ENCODE data around the gene WFDC1. TPM values are rescaled to one million over a fixed set of nuclear protein-coding genes. Genes with fewer than 3 reads are reported as not detected.

WFDC1 gene
- total RNA-seq, 1 donor from 2014 or later: not detected

DNA sequence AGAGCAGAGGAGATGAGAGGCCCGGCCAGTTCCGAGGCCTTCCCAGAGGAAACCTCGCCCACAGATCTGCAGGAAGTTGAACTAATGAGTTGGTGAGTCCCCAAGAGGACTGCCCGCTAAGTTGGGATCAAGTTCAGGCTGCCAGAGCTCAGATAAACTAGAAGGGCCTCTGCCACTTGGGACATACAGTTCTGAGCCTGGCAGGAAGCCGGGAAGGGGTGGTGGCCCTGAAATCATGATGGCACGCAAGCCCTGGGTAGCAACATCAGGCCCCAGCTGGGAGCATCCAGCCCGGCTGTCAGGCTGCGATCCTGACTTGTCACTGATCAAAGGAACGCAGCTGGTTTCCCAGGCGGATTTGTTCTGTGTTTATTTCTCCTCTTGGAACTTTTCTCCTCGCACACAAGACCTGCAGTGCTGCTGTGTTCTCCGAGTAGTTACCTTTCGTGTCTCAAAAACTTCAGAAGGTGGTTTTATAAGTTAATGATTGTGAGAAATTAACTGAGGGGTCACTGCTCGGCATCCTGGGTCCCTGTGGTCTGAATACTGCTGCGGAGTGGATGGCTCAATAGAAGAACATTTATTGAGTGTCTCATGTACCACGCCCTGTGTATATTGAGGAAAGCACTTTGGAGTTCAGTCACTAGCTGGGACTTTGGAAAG, 8.0 kb upstream of the WFDC1 start:
- TF ChIP-seq CTCF (conservative IDR thresholded peaks at IDR 0.05; ENCODE audit: low read depth, low read length): no peak
- H3K4me3 ChIP-seq (ENCODE audit: low read depth, low read length): peak overlapping the region; percentile 6
- peak; percentile 29 for DNase-seq (ENCODE audit: low read depth)

DNA sequence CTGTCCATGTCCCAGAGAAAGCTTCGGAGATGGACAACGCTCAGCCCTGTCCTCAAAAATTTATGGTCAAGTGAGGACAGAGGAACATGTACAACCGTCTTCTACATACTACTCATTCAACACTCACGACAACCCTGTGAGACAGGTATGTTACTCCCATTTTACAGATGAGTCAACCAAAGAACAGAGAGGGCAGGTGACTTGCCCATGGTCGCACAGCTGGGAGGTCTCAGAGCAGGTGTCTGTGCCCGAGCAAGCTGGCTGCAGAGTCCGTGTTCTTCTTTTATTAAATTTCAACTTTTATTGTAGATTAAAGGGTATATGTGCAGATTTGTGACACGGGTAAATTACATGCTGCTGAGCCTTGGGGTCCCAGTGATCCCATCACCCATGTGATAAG, 5.8 kb upstream of the WFDC1 start:
- H3K4me3 ChIP-seq (ENCODE audit: low read depth, low read length): no peak overlapping the region
- no peak for DNase-seq (ENCODE audit: low read depth)
- TF ChIP-seq CTCF (conservative IDR thresholded peaks at IDR 0.05; ENCODE audit: low read depth, low read length): no peak

DNA sequence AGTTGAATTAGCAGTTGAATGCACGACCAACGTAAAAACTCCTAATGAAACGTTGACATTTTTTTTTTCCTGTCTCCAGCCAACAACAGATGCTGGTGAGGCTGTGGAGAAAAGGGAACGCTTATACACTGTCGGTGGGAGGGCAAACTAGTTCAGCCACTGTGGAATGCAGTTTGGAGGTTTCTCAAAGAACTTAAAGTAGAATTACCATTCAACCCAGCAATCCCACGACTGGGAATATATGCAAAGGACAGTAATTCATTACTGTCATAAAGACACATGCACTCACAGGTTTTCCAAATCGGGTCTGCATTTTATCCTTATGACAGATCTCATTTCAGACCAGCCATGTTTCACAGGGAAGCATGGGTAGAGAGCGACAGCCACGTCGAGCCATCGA, 3.5 kb upstream of the WFDC1 start:
- no peak for TF ChIP-seq CTCF (conservative IDR thresholded peaks at IDR 0.05; ENCODE audit: low read depth, low read length)
- no peak overlapping the region for H3K4me3 ChIP-seq (ENCODE audit: low read depth, low read length)
- DNase-seq (ENCODE audit: low read depth): no peak

DNA sequence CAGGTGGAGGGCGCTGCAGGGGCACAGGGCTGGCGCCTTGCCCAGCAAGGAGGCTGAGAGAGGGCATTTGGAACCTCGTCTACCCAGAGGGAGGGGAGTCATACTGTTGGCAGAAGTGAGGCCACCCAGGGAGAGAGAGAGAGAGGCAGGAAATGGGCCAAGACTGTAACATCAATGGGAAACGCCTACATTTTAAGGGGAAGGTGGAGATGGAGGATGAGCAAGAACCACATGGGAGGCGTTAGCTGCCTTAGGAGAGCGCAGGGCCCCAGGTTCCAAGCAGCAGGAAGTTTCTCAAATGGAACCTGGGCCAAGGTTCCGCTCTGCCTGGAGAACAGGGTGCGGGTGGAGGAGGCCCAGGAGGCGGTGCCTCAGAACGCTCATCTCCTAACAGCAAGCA, 2.7 kb upstream of the WFDC1 start:
- H3K4me3 ChIP-seq (ENCODE audit: low read depth, low read length): no peak overlapping the region
- no peak for TF ChIP-seq CTCF (conservative IDR thresholded peaks at IDR 0.05; ENCODE audit: low read depth, low read length)
- DNase-seq (ENCODE audit: low read depth): no peak

- no peak for DNase-seq (ENCODE audit: low read depth)
- no peak for TF ChIP-seq CTCF (conservative IDR thresholded peaks at IDR 0.05; ENCODE audit: low read depth, low read length)
- no peak overlapping the region for H3K4me3 ChIP-seq (ENCODE audit: low read depth, low read length)
These were observed 1.3 kb upstream of the WFDC1 start for GRCh38 chr16:84293406-84293805.

GRCh38 chr16:84294117-84294516, 561 bp upstream of the WFDC1 start:
- no peak for TF ChIP-seq CTCF (conservative IDR thresholded peaks at IDR 0.05; ENCODE audit: low read depth, low read length)
- no peak for DNase-seq (ENCODE audit: low read depth)
- H3K4me3 ChIP-seq (ENCODE audit: low read depth, low read length): no peak overlapping the region

GRCh38 chr16:84295203-84295860, 654 bp downstream of the WFDC1 start:
- no peak overlapping the region for H3K4me3 ChIP-seq (ENCODE audit: low read depth, low read length)
- no peak for DNase-seq (ENCODE audit: low read depth)
- TF ChIP-seq CTCF (conservative IDR thresholded peaks at IDR 0.05; ENCODE audit: low read depth, low read length): no peak
